GM18951 (cell line): ENCODE measurements around the gene AQP12B.
"Not testable (repeated sequence)": the region's sequence is repeated elsewhere in the genome, so short reads cannot be mapped to it uniquely, and the experiment has no call there.

Source experiments
- POLR2A ChIP-seq: IDR thresholded peaks from 4 replicates; pipeline ENCODE4 v1.6.1; 2011; ENCODE audit warnings: mild to moderate bottlenecking; ENCODE audit not compliant: insufficient read length, insufficient read depth; ENCODE audit errors: extremely low read depth
- in situ Hi-C: fragments of 300-500 bp; cut with MboI; formaldehyde crosslinking; loops from one replicate; pipeline ENCODE4 v1.12.0; 2022; ENCODE audit warnings: low sequenced_read_pairs, mixed read lengths, inconsistent platforms; ENCODE audit not compliant: unreplicated experiment

Gene AQP12B

GRCh38 chr2:240689975-240690374 is 7.3 kb upstream of the AQP12B start:
- in situ Hi-C loops: no loop called here
- no peak for TF ChIP-seq POLR2A

- TF ChIP-seq POLR2A: no peak
- in situ Hi-C loops: no loop called here
These were observed 5.9 kb upstream of the AQP12B start for GRCh38 chr2:240688553-240688919.

GRCh38 chr2:240687741-240688552 is 5.3 kb upstream of the AQP12B start:
- in situ Hi-C loops: no loop called here
- no peak for TF ChIP-seq POLR2A

GRCh38 chr2:240687045-240687740 is 4.5 kb upstream of the AQP12B start:
- in situ Hi-C loops: no loop called here
- TF ChIP-seq POLR2A: no peak

DNA sequence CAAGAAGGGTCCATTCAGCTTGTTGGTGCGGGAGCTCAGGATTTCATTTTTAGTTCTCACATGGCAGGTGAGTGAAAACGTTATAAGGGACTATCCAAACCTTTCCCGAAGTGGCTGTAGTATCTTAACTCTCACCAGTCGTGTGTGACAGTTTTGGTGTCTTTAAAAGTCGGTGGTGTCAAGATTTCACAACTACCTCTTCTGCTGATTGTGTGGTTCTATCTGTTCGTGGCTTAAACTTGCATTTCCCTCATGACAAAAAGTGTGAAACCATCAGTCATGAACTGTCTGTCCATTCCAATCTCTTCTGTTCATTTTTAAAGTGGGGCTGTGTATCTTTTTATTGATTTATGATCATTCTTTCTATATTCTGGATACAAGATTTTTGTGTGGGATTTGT is 3.8 kb upstream of the AQP12B start:
- in situ Hi-C loops: no loop called here
- TF ChIP-seq POLR2A: no peak

GRCh38 chr2:240685771-240686371 is 3.2 kb upstream of the AQP12B start:
- in situ Hi-C loops: no loop called here
- no peak for TF ChIP-seq POLR2A

GRCh38 chr2:240683980-240684728 is 1.5 kb upstream of the AQP12B start:
- in situ Hi-C loops: not testable (repeated sequence)

GRCh38 chr2:240683329-240683979 is 769 bp upstream of the AQP12B start:
- in situ Hi-C loops: not testable (repeated sequence)

DNA sequence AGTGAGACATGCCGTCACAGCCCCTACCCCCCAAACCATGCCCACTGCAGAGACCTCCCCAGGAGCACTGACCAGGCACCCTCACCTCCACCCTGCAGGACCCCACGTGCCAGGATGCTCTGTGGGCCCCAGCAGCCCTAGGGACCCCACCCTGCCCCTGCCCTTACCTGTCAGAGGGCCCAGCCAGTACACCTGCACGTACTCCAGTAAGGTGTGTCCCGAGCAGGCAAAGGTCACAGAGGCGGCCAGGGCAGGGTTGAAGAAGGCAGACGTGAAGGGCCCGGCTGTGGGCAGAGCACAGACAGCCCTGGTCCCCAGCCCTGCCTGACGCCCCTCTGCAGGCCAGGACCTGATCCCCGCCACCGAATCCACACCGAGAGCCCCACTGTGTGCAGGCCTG is 2.5 kb downstream of the AQP12B start:
- in situ Hi-C loops: not testable (repeated sequence)

DNA sequence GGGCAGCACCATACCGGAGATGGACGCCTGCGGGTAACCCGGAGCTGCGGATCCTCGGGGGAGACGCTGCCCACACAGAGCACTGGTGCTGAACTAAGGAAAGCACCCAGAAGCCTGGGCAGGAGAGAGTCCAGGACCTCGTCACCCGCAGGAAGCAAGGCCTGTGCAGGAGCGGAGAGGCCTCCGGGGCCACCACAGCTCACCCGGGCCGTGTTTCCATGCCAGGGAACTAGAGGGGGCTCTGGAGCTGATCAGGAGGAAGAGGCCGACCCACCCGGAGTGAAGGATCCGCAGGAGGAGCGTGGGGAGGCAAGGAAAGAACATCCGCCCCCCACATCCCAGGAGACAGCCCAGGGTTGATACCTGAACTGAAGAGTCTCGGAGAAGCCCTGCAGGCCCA is 3.8 kb downstream of the AQP12B start:
- in situ Hi-C loops: not testable (repeated sequence)

- in situ Hi-C loops: not testable (repeated sequence)
These were observed 4.6 kb downstream of the AQP12B start for GRCh38 chr2:240678043-240678442.

GRCh38 chr2:240675345-240675744 is 7.3 kb downstream of the AQP12B start:
- in situ Hi-C loops: not testable (repeated sequence)

- in situ Hi-C loops: not testable (repeated sequence)
These were observed 8.1 kb downstream of the AQP12B start for GRCh38 chr2:240674461-240675184.
